ENCODE measurements around the gene MCM3.

The MCM3 gene

DNA sequence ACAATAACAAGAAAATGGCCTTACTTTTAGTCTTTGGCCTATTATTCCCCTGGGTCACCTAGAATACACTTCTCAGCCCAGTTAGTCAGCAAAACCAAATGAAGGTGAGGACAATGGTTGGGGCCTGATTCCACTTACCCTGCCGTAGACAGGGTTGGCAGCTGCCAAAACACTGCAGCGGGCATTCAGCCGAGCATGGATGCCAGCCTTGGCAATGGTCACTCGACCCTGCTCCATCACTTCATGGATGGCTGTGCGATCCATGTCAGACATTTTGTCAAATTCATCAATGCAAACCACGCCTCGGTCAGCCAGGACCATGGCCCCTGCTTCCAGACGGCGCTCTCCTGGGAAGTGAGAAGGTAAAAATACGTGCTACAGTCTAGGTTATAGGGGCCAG, 8.4 kb downstream of the MCM3 start:
- TF ChIP-seq POLR2AphosphoS5 (IDR thresholded peaks at IDR 0.05; ENCODE audit: low read depth, low read length): no peak
- TF ChIP-seq TAF1 (IDR thresholded peaks at IDR 0.05; ENCODE audit: borderline replicate concordance, insufficient read depth, low read length): no peak
- no peak for TF ChIP-seq FOXP2 (optimal IDR thresholded peaks at IDR 0.05; ENCODE audit: borderline replicate concordance, extremely low read depth, extremely low read length, insufficient read depth)
- TF ChIP-seq, protein P1, sequence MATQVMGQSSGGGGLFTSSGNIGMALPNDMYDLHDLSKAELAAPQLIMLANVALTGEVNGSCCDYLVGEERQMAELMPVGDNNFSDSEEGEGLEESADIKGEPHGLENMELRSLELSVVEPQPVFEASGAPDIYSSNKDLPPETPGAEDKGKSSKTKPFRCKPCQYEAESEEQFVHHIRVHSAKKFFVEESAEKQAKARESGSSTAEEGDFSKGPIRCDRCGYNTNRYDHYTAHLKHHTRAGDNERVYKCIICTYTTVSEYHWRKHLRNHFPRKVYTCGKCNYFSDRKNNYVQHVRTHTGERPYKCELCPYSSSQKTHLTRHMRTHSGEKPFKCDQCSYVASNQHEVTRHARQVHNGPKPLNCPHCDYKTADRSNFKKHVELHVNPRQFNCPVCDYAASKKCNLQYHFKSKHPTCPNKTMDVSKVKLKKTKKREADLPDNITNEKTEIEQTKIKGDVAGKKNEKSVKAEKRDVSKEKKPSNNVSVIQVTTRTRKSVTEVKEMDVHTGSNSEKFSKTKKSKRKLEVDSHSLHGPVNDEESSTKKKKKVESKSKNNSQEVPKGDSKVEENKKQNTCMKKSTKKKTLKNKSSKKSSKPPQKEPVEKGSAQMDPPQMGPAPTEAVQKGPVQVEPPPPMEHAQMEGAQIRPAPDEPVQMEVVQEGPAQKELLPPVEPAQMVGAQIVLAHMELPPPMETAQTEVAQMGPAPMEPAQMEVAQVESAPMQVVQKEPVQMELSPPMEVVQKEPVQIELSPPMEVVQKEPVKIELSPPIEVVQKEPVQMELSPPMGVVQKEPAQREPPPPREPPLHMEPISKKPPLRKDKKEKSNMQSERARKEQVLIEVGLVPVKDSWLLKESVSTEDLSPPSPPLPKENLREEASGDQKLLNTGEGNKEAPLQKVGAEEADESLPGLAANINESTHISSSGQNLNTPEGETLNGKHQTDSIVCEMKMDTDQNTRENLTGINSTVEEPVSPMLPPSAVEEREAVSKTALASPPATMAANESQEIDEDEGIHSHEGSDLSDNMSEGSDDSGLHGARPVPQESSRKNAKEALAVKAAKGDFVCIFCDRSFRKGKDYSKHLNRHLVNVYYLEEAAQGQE (IDR thresholded peaks at IDR 0.05; ENCODE audit: insufficient read depth in 1 of 2, low read depth in 2 of 2, low read length in 2 of 2): no peak
- TF ChIP-seq SIN3A (IDR thresholded peaks at IDR 0.05; ENCODE audit: borderline replicate concordance, insufficient read depth, low read length): no peak

DNA sequence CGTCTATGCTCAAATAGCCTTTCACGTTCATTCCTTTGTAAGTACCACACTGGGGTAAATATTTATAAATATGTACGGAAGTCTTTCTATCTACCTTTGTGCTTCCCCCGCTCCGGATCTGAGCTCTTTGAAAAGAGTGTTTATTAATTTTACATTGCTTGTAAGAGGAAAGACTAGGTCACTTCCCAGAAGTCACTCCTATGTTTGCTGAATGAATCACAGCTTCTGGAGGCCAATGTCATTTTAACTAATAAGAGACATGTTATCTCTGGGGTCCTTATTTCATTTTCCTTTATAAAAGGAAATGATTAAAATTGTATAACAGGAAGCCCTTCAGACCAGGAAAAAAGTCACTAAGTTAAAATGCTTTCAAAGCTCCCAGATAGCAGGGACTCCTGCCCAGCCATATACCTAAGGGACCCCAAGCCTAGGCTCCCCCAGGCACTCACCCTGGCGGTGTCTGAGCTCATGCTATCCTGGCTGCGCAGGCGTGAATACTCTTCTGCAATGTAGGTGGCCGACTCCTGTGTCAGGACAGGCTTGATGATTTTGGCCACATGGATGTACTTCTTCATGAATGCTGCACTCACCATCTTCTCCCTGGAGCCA, 12.6 kb downstream of the MCM3 start:
- TF ChIP-seq POLR2AphosphoS5 (IDR thresholded peaks at IDR 0.05; ENCODE audit: low read depth, low read length) (no peak), TAF1 (IDR thresholded peaks at IDR 0.05; ENCODE audit: borderline replicate concordance, insufficient read depth, low read length) (no peak), FOXP2 (optimal IDR thresholded peaks at IDR 0.05; ENCODE audit: borderline replicate concordance, extremely low read depth, extremely low read length, insufficient read depth) (no peak), SIN3A (IDR thresholded peaks at IDR 0.05; ENCODE audit: borderline replicate concordance, insufficient read depth, low read length) (no peak)
- TF ChIP-seq, protein P1 (IDR thresholded peaks at IDR 0.05; ENCODE audit: insufficient read depth in 1 of 2, low read depth in 2 of 2, low read length in 2 of 2): no peak

DNA sequence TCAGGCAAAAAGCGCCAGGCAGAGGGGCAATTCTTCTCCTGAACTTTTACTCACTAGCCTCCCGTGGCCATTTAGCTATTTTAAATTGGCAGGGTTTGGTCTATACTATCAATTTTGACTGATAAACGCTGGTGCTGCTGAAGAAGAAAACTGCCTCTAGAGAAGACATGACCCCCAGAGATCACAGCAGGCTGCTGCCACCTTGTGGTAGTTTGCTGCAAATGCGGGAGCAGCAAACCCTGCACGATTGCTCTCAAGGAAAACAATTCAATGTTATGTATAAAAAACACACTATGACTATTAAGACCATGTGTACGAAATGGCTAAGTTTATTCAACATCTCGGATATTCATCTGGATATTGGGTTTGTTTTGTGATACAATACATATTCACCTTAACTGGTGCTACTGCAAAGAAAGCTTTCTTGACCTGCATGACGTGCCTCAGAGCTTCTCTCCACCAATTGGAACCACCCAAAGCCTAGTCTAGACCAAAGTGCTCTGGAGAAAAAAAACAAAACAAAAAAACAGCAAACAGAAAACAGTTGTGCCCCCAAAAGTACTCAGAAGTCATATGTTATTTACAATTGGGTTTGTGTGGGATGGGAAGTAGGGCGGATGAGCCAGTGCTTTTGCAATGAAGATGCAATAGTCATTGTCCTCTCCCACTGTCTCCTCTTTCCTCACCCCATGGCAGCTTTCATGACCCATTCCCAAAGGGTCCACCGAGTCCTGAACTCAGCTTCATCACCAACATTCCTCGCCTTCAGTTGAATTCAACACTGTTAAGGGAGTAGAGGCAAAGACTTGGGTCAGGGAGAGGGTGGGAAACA, 20.6 kb downstream of the MCM3 start:
- TF ChIP-seq FOXP2 (optimal IDR thresholded peaks at IDR 0.05; ENCODE audit: borderline replicate concordance, extremely low read depth, extremely low read length, insufficient read depth) (no peak), POLR2AphosphoS5 (IDR thresholded peaks at IDR 0.05; ENCODE audit: low read depth, low read length) (no peak), SIN3A (IDR thresholded peaks at IDR 0.05; ENCODE audit: borderline replicate concordance, insufficient read depth, low read length) (no peak), TAF1 (IDR thresholded peaks at IDR 0.05; ENCODE audit: borderline replicate concordance, insufficient read depth, low read length) (no peak)
- TF ChIP-seq, protein P1 (IDR thresholded peaks at IDR 0.05; ENCODE audit: insufficient read depth in 1 of 2, low read depth in 2 of 2, low read length in 2 of 2): no peak

DNA sequence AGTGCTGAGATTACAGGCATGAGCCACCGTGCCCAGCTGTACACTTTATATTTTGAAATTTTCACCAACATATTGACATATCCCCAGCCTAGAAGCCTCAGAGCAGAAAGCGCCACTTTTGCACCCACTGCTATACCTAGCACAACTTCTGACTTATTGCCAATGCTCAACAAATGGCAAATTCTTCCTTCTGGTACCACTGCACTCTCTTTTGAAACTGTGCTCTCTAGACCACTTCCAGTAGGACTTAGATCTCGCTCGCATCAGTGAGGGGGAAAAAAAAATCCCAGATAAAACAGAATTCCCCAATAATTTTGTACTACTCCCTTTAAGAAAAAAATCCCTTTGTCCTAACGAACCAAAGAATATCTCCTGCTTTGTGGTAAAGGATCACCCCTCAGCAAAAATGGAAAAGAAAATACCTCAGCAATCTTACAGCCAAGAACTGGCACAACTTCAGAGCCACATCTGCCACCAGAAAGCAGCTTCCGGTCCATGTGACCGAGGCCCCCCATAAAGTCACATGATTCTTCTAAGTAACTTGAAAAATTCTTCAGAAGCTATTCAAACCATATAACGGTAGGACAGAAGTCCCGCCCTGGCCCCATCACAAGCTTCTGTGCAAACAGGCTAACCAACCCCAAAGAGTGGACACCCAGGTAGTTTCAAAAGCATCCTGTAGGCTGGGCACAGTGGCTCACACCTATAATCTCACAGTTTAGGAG, 21.8 kb downstream of the MCM3 start:
- TF ChIP-seq POLR2AphosphoS5 (IDR thresholded peaks at IDR 0.05; ENCODE audit: low read depth, low read length): no peak
- TF ChIP-seq SIN3A (IDR thresholded peaks at IDR 0.05; ENCODE audit: borderline replicate concordance, insufficient read depth, low read length): no peak
- TF ChIP-seq FOXP2 (optimal IDR thresholded peaks at IDR 0.05; ENCODE audit: borderline replicate concordance, extremely low read depth, extremely low read length, insufficient read depth): no peak
- TF ChIP-seq TAF1 (IDR thresholded peaks at IDR 0.05; ENCODE audit: borderline replicate concordance, insufficient read depth, low read length): no peak
- TF ChIP-seq, protein P1 (IDR thresholded peaks at IDR 0.05; ENCODE audit: insufficient read depth in 1 of 2, low read depth in 2 of 2, low read length in 2 of 2): no peak

Data from PFSK-1 (cell line).